Left renal pelvis (tissue), 4 donors: ENCODE results near the gene LMNTD2. TPM values are rescaled to one million over a fixed set of nuclear protein-coding genes. Genes with fewer than 3 reads are reported as not detected.

Source experiments
- DNase-seq, 4 donors: peaks; one replicate each; pipeline ENCODE4 v3.0.0-alpha.2; 2013; ENCODE audit warnings: low read depth in 4 of 4, low spot score in 3 of 4
- polyA plus RNA-seq, 4 donors: library from polyadenylated mRNA; unstranded; fragments of 120-200 nt; gene quantifications; one replicate each; pipeline ENCODE4 v1.2.1, GENCODE V29; 2013; ENCODE audit not compliant: insufficient read length in 4 of 4

LMNTD2 gene
- polyA plus RNA-seq, 4 donors, result 0.75 to 7.5 (median 2.8) TPM

DNA sequence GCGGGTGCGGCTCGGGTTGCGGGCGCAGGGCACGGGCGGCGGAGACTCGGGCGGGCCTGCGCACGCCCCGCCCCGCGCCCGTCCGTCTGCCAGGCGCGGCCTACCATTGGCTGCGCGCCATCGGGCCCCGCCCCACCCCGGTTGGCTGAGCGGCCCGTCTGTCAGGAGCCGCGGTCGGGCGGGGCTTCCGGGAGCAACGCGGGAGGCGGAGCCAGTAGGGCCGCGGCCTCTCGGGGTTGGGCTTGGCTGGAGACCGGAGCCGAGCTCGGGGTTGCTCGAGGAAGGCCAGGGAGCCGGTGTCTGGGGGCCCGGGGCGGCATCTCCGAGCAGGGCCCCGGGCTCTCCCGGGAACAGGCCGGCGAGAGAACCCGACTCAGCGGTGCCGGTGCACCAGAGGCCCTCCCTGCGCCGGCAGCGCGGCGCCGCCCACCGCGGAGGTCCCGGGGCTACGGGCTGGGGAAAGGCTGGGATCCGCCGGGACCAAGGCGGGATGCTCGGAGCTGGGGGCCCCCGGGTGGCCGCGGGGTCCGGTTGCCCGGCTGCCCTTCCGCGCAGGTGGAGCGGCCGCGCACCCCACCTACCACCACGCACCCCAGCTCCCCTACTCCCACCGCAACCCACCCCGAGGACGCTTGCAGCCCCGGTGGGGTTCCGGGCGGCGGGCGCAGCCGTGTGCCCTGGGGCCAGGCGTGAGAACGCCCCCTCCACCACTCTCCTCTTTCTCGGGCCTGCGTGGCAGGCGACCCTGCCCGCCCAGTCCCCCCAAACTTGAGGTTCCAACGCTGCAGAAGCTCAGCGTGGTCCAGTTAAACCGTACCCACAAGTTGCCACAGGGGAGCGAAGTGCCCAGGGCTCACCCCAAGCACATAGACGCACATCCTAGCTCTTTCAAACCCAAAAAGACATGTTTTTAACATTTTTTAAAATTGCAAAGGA lies 24.8 kb downstream of the LMNTD2 start, which contains the start of gene HRAS:
Gene HRAS (minus strand): TSS at position 58 of the 936 bp plus-strand sequence.
- DNase-seq, result peak; percentile 79 to 92 (median 88)

DNA sequence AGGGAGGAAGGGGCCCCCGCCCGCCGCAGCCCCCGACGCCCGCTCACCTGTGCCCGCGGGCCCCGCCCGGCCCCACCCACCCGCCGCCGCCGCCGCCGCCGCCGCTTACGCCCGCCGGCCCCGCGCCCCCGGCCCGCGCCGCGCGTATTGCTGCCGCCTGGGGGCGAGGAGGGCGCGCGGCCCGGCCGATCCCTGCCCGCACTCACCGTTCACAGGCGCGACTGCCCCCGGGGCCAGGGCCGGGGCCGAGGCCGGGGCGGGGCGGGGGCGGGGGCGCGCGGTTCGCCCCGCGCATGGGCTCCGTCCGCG lies 25.4 kb downstream of the LMNTD2 start:
- no peak for DNase-seq

DNA sequence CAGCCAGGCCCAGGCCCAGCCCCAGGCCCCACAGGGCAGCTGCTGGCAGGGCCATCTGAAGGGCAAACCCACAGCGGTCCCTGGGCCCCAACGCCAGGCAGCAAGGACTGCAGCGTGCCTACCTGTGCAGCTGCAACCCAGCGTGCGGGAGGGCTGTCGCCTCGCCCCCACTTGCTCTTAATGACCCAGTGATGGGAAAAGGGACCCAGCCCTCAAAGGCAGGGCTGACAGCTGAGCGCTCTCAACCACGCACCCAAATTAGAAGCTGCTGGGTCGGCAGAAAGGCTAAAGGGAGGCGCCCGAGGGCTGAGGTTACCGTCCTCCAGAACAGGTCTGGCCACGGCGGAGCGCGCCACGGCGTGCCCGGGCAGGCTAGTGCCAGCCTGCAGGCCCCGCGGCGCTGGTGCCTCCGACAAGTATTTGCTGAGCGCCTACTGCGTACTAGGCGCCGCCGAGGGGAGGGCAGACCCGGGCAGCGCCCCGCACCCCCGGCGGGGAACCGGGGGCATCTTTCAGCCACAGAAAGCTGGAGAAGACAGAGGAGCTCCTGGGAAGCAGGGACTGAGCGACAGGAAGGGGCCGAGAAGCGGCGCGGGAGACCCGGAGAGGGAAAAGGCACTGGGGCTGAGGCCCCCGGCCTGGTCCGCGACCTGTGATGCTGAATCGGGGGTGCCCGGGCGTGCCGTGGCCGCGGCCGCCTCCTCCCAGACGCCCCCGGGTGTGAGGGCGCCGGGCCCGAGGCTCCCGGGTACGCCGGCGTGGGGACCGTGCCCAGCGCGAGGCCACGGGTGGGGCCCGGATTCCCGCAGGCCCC lies 25.9 kb downstream of the LMNTD2 start:
- no peak for DNase-seq

GRCh38 chr11:533586-534395 lies 26.7 kb downstream of the LMNTD2 start:
- DNase-seq, result no peak

- DNase-seq, result no peak
Observed at GRCh38 chr11:532986-533585, 27.5 kb downstream of the LMNTD2 start.

DNA sequence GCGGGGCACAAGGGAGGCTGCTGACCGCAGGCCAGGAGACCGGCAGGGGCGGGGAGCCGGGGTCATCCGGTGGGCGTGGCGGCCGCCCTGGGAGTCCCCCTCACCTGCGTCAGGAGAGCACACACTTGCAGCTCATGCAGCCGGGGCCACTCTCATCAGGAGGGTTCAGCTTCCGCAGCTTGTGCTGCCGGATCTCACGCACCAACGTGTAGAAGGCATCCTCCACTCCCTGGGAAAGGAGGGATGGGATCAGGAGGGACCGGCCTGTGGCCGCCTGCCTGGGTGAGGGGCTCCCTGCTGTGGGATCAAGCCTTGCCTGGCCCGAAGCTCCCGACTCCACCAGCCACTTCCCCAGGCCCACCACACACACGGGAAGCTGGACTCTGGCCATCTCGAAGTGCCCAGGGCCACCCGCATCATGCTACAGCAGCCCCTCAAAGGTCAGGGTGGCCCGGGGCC lies 28.0 kb downstream of the LMNTD2 start:
- no peak for DNase-seq

DNA sequence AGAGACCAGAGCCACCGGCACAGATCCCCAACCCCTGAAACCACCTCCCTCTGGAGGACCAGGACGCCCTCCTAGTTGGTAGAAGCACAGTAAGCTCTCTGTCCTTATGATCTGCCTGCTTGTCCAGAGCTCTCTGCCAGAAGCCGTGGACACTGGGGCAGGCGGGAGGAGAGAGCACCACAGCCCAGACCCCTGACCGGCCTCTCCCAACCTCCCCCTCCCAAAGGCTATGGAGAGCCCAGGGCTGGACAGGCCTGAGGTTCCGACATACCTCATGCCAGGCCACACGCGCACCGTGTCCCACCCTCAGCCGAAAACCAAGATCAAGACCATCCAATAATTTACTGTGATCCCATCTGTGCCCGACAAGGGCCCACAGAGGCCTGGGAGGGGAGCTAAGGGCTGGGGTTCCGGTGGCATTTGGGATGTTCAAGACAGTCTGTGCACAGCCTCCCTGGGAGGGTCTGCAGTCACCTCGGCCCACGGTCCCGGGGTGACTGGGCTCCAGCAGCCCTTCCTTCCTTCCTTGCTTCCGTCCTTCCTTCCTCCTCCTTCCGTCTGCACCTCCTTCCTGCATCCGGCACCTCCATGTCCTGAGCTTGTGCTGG lies 28.5 kb downstream of the LMNTD2 start:
- DNase-seq, result no peak

DNA sequence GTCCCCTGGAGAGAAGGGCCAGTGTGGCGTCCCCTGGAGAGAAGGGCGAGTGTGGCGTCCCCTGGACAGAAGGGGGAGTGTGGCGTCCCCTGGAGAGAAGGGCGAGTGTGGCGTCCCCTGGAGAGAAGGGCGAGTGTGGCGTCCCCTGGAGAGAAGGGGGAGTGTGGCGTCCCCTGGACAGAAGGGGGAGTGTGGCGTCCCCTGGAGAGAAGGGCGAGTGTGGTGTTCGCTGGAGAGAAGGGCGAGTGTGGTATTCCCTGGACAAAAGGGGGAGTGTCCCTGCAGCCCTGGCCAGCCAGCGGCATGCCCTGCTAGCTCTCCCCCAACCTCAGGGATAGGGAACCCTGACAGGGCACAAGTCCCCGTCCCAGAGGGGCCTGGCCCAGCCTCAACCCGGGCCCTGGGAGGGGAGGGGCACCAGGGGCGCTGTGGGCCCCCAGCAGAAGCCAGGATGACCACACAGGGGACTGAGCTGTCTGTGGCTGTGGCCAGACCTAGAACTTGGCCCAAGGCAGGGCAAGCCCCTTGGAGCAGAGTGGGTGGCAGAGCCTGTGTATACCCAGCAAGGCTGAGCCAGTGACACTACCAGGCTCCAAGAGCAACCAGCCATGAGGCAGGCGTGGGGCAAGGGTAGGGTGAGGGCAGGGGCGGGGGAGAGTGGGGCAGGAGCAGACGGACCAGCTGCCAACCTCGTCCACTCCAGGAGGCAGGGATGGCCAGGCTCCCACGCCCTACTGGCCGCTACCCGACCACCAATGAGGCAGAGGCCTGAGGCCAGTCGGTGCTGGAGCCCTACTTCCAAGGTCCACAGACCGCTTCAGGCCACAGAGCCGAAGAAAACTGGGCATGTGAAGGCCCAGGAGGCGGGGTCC lies 29.3 kb downstream of the LMNTD2 start:
- DNase-seq, result no peak

DNA sequence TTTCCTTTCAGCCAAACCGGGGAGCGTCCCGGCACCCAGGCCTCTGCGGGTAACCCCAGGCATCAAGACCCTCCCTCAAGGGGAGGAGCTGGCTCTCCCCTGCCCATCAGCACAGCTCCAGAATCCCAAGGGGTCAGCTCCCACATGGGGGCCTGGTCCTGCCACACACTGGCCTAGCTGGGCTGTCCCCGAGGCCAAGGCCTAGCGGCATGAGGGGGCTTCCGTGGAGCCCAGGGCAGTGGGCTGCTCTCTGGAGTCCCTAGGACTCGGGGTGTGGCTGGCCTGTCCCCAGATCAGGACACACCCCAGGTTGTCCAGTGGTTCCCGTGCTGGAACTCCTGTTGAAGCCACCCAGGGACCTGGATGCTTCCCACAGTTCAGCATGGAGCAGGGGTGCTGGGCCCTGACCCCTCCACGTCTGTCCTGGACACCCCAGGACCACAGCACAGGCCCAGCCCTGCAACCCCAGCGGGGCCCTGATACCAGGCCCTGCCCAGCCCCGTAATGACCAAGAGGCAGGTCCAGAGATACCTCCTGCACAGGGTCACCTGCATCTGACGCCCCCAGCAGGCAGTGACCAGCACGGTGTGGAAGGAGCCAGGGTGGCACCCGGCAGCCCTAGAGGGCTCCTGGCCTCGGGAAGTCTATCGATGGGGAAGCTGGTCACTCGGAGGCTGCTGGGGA lies 30.7 kb downstream of the LMNTD2 start:
- DNase-seq, result no peak

DNA sequence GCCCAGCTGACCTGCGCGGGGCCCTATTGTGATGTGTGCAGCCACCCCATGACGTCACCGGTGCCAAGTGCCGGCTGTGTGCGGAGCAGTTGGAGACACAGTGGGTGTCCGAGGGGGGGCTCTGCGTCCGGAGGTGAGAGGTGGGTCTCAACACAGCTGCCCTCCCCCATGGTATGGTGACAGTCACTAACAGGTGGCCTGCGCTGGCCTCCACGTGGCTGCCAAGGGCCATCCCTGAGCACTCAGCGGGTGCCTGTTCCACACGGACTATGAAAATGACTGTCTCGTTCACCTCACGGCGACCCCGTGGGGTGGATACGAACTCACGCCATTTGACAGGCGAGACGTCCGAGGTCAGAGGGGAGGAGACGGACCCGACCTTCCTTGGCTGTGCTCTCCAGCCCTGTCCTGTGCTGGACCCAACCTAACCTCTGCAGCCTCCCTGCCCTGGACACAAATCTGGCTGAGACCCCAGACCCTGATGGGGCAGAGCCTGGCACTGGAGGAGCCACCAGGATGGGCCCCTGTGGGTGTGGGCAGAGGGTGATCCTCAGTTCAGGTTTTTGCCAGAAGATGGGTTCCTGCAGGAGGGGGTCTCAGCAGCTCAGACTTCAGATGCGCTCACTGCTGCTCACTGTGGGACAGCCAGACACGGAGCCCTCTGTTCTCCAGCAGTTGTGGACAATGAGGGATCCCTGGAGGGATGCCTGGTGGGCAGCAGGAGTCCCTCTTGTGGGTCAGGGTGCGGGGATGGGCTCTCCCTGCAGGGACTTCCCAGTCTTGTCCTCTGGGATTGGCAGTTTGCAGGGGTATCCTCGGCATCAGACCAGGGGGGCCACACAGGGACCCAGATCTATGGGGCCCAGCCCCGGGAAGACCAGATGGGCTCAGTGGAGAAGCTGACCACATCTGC lies 31.5 kb downstream of the LMNTD2 start:
- no peak for DNase-seq

DNA sequence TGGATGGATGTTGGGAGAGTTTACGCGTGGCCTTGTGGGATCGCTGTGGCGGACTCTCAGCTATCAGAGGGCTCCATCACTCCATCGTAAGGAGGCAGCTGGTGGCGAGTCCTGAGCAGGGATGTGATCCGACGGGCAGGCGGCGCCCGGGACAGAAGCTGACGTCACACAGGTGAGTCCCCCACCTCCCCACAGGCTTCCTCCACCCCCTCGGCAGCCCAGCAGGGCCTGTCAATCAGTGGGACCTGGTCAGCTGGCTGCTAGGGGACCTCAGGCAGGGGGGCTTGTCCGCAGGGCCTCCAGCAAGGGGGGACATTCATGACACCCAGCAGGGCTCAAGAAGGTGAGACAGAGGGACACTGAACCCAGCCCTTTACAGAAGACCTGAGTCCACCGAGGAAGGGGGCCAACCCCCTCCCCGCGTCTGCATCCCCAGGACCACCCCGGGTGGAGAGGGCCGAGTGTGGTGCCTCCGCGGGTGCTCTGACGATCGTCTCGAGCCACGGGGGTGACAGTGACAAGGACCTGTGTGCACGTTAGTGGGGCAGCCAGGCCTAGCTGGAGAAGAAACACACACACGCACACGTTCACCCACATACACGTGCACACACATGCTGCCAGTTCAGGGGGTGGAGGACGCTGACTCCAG lies 32.2 kb downstream of the LMNTD2 start:
- DNase-seq, result no peak

GRCh38 chr11:526192-526591 lies 34.3 kb downstream of the LMNTD2 start:
- DNase-seq, result no peak

- DNase-seq, result no peak
Observed at GRCh38 chr11:521177-521688, 39.3 kb downstream of the LMNTD2 start.

- DNase-seq, result no peak
Observed at GRCh38 chr11:520428-521176, 39.9 kb downstream of the LMNTD2 start.

DNA sequence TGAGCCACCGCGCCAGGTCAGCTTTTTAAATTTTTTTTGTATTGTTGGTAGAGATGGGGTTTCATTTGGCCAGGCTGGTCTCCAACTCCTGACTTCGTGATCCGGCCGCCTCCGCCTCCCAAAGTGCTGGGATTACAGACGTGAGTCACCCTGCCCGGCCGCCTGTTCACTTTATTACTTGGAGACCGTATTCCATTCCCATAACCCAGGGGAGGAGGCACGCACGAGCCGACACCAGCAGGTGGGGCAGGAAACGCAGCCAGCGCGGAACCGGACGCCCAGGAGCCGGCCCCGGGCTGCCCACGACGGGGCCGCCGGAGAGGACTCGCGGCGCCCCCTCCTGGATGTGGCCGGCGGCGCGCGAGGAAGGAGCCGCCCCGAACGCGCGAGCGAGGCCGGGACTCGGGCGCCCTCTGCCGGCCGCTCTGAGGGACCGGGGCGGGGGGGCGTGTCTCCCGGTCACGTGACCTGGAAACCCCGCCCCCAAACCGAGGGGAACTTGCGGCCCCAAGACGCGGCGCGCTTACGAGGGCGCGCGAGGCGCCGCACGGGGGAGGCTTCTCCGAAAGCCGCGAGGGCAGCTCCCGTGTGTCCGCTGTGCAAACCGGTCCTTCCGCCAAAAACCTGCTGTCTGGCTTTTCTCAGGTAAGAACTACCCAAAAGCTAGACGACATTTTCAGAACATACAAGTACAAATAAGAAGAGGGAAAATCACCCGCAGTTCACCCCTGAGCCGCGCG lies 41.9 kb downstream of the LMNTD2 start:
- DNase-seq, result peak in 1 of 4 donors; percentile 45
